Testis (tissue), 2 donors: ENCODE data around the gene PRKCA.

Experiments
- CTCF ChIP-seq, 3 experiments: fragments of 450-650 bp in 2 of 3; fragments of 200-600 bp in 1 of 3; sonication (generic) in 1 of 3; IDR thresholded peaks; one replicate each; pipeline ENCODE4 v1.5.1; 2016 to 2019; ENCODE audit warnings: antibody characterized with exemption in 3 of 3, mild to moderate bottlenecking in 2 of 3, moderate library complexity in 1 of 3
- POLR2A ChIP-seq: fragments of 450-650 bp; IDR thresholded peaks from one replicate; pipeline ENCODE4 v1.6.1; 2017; ENCODE audit warnings: antibody characterized with exemption, mild to moderate bottlenecking, moderate library complexity

GRCh38 chr17:66443166-66443565 lies 140.8 kb downstream of the PRKCA start:
- no peak for TF ChIP-seq CTCF (IDR thresholded peaks at IDR 0.05)
- TF ChIP-seq POLR2A, result no peak
